AG08395 (cell line): ENCODE measurements around the gene COL16A1.

ENCODE experiments used
- DNase-seq: peaks from one replicate; pipeline ENCODE4 v3.0.0; 2012; ENCODE audit warnings: mixed read lengths, low spot score

COL16A1 gene

GRCh38 chr1:31647106-31647505 lies 56.7 kb downstream of the COL16A1 start:
- DNase-seq = peak; percentile 59

DNA sequence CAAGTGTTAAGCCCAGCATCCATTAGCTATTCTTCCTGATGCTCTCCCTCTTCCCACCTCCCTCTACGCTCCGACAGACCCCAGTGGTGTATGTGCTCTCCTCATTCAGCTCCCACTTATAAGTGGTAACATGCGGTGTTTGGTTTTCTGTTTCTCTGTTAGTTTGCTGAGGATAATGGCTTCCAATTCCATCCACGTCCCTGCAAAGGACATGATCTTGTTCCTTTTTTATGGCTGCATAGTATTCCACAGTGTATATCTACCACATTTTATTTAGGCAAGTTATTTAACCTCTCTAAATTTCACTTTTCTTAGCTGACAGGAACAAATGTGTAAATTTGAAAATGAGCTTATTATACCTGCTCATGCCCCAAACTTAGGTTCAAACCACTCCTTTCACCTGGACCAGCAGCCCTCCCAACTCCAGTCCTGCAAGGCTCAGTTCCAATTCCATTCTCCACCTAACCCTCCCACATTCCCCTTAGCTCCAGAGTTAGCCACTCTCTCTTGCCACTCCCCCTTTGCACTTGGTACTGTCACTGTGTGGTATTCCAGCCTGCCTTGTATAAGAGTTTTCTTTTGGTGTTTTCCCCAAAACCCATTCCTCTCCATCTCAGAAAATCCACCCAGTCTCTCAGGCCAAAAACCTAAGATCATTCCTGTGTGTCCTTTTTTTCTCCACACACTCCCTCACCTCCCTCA lies 57.4 kb downstream of the COL16A1 start:
- no peak for DNase-seq

DNA sequence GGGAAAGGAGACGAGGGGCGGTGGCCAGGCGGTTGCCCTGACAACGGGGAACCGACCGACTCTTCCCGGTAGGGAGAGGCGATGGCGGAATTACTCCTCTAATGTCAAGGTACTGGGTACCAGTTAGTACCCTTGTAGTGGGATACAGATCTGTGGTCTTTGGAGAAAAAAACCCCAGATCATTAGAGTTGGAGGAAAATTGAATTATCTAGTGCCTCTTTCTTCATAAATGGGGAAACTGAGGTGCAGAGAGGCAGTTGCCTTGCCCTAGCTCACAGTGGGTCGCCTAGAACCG lies 58.6 kb downstream of the COL16A1 start:
- DNase-seq = no peak

DNA sequence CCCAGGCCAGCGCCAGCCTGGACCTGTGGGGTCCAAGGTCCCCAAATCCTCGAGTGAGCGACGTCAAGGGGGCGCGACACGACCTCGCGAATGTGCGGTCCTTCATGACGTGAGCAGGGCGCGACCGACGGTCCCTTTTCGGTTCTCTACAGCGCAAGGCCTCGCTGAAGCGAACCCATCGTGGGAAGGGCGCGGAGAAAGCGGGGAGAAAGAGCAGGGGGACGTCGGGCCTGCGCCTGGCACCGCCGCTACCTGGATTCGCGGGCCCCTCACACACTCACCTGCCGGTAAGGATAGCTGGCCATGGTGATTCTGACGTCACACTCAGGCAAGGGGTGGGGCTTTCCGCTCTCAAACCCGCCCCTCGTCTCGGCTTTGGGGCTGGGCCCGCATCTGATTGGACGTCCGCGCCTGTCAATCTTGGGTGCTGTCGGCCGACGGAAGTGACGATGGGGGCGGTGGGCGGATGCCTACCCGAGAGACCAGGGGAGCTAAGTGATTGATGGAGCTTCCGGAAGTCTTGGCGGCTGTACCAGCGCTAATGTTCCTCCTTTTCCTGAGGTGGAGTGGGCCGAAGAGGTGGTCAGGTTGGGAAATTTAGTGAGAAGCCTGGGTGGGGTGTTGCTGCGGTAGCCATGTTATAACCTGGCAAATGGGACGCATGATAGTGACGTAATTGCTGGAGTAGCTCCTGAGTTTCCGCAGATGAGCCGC lies 59.1 kb downstream of the COL16A1 start, which contains the start of gene PEF1:
Gene PEF1, minus strand, starts transcription at position 317 of the 714 bp plus-strand sequence. Its CDS starts 12 bp downstream, at position 305.
- DNase-seq = peak; percentile 100

DNA sequence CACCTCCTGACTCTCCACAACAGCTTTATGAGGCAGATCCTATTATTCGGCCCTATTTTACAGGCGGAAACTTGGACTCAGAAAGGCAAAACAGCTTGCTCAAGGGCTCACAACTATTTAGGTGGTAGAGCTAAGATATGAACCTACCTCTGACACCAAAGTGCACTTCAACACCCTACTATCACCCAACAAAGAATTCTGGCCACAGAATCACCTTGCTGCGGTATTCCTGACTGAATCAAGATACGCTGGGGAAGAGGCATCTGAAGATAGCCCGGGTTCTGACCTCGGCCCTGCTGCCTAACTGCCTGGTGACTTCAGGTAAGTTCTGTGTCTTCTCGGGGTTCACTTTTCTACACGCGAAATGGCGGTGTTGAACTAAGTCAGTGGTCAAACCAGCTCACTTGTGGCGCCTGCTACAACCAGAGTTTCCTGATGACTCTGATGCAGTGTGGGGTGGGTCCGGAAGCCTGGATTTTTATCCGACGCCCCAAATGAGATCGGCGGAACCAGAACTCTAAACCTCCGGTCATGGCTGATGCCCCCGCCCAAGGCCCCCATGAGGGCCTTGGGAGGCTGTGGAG lies 59.7 kb downstream of the COL16A1 start:
- DNase-seq = no peak

GRCh38 chr1:31642897-31643296 lies 60.9 kb downstream of the COL16A1 start:
- no peak for DNase-seq

GRCh38 chr1:31642366-31642765 lies 61.5 kb downstream of the COL16A1 start:
- DNase-seq = no peak

DNA sequence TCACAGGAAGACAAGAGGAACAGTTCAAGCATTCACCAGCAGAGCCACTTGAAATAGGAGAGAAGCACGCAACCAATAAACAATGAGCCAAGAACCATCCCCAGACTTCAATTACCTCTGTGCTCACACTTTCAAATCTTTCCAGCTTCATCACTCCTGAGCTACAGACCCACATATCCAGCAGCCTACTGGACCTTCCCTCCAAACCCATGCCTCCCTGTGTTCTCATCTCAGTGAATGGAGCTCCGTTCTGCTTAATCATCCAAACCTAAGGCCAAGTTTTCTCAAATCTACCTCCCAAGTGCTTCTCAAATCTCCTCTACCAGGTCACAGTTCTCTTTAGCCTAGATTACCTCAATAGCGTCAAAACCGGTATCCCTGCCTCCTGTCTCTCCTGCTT lies 62.9 kb downstream of the COL16A1 start:
- DNase-seq = no peak

GRCh38 chr1:31640179-31640578 lies 63.6 kb downstream of the COL16A1 start:
- DNase-seq = no peak

- DNase-seq = peak; percentile 78
Observed at GRCh38 chr1:31639543-31639942, 64.3 kb downstream of the COL16A1 start.

GRCh38 chr1:31637915-31638673 lies 65.7 kb downstream of the COL16A1 start:
- no peak for DNase-seq

GRCh38 chr1:31633117-31633516 lies 70.7 kb downstream of the COL16A1 start:
- DNase-seq = no peak

DNA sequence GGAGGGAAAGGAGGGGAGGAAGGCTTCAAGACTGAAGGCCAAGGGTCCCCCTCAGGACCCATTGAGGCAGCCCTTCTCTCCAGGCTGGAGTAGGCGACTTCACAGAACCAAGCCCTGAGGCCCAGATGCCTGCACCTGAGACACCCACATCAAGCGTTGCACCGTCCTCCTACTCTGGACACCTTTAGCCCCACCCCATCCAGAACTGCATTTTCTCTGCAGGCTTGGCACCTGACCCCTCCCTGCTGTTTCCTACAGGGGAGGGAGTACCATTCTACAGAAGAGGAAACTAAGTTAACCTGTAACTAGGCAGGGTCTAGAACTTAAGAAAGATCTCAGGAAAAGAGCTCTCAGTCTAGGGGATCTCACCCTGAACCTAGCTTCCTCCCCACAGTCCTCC lies 71.2 kb downstream of the COL16A1 start:
- DNase-seq = no peak

DNA sequence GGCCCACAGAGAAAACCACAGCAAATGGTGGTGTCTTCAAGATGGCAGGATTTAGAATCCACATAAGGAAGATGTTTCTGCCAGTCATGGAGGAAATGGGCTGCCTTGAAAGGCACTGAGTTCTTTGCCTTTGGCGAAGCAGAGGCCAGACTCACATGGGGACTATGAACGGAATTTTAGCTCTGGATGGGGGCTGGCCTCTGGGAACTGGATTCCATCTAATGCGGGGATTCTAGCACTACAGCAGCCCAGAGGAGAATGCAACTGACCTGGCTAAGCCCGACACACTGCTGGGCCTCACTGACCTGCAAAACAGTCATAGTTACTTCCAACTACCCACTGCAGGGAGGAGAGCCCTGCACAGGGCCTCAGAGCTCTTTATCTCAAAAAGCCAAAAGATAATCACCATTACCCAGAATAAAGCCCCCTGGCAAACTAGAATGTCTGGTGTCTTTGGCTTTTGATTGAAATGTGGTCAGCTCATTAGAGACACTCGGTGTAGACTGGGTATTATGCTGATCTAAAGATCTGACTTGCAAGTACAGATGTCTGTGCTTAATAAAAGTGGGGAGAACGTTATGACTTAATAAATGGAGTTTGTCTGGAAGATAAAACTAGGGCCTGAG lies 74.8 kb downstream of the COL16A1 start:
- DNase-seq = no peak

DNA sequence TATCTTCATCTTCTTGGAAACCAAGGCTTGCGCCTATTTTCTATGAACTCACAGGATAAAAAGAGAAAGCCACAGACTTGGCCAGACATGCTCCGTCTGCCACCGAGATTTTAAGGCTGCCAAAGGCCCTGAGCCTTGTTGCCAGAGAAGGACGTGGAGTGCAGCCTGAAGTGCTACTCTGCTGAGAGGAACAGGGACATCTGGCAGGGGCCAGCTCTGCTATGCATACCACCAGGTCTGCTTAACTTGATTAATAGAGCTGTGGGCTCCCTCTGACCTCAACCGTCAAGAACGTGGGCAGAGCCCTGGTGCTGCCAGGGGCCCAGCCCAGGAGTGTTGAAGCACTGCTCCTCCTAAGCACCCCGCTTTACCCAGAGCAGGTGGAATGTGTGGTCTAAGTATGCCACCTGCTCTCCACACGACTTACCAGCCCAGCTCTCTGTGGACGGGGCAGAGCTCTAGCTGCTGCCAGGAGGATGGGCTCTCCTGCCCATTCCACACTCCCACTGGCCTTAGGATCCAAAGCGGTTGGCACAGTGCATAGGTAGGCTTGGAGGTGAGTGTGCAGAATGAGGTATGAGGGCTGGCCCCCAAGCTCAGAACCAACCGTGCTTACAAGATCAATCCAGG lies 75.8 kb downstream of the COL16A1 start:
- peak; percentile 38 for DNase-seq

- DNase-seq = no peak
Observed at GRCh38 chr1:31627301-31627929, 76.4 kb downstream of the COL16A1 start.

GRCh38 chr1:31626223-31627207 lies 77.3 kb downstream of the COL16A1 start:
- DNase-seq = peak; percentile 58

GRCh38 chr1:31625561-31626222 lies 78.1 kb downstream of the COL16A1 start:
- peak; percentile 73 for DNase-seq

DNA sequence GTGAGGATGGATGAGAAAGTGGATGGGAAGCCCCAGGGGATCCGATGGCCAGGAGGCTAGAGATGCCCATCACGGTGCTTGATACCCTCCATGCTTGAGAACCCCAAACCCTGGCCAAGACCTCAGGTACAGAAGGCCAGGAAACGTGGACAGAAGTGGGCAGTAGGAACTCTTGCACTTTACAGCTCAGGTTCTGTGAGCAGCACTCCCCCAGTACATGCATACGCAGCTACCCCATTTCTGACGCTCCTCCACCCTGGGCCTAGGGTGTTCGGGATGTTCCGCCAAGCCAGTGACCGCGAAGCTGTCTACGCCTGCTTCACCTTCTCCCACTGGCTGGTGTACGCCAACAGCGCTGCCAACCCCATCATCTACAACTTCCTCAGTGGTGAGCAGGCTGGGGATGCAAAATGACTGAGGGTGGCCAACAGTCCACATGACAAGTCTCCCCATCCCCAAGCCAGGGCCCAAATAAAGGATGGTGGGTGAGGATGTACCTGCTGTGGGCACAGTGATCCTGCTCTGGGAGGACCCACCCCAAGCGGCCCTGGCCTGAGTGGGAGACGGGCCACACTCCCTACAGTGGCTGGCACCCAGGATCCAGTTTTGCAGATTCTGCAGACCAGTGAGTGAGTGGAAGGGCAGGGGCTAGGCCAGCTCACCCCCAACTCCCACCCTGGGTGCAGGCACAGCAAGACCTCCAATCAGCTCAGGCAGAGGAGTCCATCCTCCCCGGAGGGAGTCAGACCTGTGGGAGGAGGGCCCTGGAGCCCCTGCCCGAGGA lies 78.9 kb downstream of the COL16A1 start:
- no peak for DNase-seq
